PC-9 (cell line): ENCODE results near the gene UBN1.

Source experiments
- EZH2 ChIP-seq: fragments of 200-600 bp; sonication (generic); IDR thresholded peaks from 2 replicates; pipeline ENCODE4 v1.8.0; 2017; ENCODE audit warnings: antibody characterized with exemption, low read depth
- TF ChIP-seq, protein P1 (sequence below): fragments of 200-600 bp; sonication (generic); conservative IDR thresholded peaks from 2 replicates; pipeline ENCODE4 v1.6.1; 2017; ENCODE audit warnings: mixed run types, antibody characterized with exemption, mild to moderate bottlenecking, moderate library complexity

- TF ChIP-seq, protein P1, sequence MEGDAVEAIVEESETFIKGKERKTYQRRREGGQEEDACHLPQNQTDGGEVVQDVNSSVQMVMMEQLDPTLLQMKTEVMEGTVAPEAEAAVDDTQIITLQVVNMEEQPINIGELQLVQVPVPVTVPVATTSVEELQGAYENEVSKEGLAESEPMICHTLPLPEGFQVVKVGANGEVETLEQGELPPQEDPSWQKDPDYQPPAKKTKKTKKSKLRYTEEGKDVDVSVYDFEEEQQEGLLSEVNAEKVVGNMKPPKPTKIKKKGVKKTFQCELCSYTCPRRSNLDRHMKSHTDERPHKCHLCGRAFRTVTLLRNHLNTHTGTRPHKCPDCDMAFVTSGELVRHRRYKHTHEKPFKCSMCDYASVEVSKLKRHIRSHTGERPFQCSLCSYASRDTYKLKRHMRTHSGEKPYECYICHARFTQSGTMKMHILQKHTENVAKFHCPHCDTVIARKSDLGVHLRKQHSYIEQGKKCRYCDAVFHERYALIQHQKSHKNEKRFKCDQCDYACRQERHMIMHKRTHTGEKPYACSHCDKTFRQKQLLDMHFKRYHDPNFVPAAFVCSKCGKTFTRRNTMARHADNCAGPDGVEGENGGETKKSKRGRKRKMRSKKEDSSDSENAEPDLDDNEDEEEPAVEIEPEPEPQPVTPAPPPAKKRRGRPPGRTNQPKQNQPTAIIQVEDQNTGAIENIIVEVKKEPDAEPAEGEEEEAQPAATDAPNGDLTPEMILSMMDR = no peak
- no peak for TF ChIP-seq EZH2
These were observed 26.6 kb upstream of the UBN1 start for GRCh38 chr16:4820652-4821051.
